GM18508 (cell line): ENCODE data around the gene FCRL6.

ENCODE experiments used
- ATAC-seq: cut with Tn5 transposase; IDR thresholded peaks from one replicate; pipeline ENCODE4 v1.9.1; 2021; ENCODE audit warnings: moderate number of reproducible peaks; ENCODE audit not compliant: insufficient read depth, unreplicated experiment

Gene FCRL6, protein sequence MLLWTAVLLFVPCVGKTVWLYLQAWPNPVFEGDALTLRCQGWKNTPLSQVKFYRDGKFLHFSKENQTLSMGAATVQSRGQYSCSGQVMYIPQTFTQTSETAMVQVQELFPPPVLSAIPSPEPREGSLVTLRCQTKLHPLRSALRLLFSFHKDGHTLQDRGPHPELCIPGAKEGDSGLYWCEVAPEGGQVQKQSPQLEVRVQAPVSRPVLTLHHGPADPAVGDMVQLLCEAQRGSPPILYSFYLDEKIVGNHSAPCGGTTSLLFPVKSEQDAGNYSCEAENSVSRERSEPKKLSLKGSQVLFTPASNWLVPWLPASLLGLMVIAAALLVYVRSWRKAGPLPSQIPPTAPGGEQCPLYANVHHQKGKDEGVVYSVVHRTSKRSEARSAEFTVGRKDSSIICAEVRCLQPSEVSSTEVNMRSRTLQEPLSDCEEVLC

DNA sequence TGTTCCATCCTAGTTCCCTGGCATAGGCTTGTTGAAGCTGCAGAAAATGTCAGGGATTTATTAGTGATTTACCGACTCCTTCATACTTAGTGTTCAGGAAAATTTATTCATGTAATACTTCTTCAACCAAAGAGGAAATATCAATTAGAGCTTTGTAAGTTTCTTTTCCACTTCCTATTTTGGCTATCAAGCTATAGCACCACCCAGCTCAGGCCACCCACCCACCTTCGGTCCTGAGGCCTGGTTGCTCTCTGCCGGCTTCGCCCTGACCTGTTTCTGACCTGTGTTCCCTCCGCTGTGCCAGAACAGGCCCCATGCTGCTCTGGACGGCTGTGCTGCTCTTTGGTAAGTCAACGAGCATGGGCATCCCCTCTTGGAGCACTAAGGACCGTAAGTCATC, at the start of gene FCRL6:
Gene FCRL6 (plus strand): TSS at position 250 of the 400 bp plus-strand sequence. CDS start 65 bp downstream, at position 315.
- no peak for ATAC-seq

DNA sequence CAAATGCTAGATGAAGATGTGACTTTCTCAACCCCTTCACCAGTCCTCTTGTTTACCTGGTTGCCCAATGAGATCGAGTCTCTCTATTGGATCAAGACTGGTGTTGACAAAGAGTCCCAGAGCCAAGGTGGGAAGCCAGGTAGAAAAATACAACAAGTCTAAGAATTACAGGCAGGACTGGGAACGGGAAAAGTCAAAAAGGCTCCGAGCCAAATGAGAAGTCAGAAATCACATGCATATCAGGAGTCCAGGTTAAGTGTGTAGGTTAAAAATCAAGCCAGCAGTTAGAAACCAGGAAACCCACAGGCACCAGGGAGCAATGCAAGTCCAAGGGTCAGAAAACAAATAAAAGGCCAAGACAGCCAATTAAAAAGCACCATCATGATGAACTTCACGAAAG, 48.8 kb upstream of the FCRL6 start:
- ATAC-seq, result no peak

DNA sequence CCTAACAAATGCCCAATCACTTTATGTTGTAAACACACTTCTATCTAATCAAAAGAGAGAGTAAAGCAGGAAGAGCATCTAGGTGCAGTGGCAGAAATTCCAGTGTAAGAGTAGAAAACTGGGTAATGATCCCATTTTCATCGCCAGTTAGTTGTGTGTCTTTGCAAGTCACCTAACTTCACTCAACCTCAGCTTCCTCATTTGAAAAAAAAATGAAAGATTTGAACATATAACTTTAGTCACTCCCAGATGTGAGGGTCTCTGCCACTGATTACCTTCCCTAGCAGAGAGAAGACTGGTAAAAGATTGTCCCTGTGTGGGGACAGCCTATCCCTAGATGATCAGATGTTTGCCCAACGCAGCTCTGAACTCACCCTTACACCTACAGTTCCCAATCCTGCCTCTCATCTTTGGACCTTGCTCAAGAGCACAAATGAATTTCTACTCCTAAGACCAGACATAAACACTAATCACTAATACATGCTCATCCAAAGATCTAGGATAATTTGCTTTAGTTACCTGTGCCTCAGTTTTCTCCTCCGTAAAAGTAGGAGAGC, 46.6 kb upstream of the FCRL6 start:
- no peak for ATAC-seq

DNA sequence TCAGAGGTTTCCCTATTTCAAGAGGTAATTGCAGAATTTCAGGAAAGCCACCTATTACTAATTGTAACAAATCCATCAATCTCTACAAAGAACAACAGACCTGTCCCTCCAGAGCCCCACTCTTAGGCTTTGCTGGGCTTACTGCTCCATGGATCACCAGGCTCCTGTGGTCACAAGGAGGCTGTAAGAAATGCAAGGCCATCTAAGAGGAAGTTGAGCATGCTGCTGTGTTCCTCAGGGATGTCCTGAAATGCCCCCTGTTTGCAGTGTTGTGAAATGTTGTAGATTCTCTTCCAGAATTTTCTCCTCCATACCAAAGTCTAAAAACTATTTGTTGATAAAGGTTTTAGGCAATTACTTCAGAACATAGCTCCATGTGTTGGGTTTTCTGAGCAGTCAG, 45.8 kb upstream of the FCRL6 start:
- ATAC-seq, result no peak

DNA sequence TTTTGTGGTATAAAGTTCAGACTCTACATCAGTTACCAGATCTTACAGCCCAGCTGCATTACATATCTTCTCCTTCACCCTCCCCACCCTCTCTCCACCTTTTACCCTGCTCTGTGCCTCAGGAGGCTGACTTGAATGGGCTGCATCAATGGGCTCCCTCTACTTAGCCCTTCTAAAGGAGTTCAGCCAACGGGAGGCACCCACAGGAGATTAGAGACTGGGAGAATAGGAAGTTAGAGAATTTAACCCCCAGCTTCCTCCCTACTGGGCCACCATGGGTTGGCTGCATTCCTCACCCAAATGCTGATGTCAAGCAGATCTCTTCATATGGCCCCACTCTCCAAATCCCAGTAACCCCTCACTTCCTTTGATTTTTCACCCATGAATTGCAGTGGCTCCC, 38.5 kb upstream of the FCRL6 start:
- no peak for ATAC-seq

DNA sequence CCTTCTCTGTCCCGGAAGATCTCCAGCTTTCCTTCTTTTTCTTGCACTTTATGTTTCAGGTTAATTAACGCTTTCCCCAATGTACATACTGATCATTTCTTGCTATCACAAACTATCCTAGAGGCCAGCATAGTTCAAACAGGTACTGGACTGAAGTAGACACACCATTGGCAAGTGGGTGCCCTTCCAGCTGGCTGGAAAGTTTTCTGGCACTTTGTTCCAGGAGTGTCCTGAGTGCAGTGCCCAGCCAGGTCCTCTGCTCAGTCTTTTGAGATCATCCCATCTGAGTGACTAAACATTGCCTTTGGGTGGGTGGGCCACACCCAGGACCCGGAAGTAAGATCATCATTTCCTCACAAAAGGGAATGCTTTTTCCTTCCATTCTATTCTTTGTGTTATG, 36.4 kb upstream of the FCRL6 start:
- ATAC-seq, result no peak

DNA sequence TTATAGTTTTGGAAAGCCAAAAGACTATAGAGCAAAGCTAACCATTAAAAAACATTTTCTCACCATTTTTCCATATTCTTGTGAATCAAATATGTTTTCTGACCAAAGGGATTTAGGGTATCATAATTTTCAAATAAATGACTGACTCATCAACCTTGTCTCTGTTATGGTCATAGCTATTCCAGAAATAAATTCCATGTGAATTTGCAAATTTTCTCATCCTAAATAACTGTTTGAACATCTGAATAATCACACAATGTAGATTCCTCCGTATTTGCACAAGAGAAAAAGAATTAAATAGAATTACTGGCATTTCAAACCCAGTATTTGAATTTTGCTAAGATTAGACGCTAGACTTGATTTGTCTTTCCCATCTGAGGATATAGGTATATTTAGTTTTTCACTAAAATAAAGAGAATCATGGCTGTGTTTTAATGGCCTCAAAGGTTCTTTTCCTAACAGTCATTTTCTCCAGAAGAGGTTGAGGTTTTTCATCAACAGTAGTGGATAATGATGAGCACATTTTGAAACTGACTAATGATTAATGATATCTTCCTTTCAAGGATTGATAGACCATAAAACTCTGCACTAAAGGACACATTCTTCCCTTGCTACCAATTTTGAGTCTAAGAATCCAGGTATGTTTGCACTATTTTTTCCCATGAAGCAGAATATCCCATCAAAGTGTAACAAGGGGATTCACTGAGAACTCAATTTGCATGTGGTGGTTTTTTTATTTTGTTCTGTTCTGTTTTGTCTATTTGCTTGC, 30.8 kb upstream of the FCRL6 start:
- no peak for ATAC-seq

DNA sequence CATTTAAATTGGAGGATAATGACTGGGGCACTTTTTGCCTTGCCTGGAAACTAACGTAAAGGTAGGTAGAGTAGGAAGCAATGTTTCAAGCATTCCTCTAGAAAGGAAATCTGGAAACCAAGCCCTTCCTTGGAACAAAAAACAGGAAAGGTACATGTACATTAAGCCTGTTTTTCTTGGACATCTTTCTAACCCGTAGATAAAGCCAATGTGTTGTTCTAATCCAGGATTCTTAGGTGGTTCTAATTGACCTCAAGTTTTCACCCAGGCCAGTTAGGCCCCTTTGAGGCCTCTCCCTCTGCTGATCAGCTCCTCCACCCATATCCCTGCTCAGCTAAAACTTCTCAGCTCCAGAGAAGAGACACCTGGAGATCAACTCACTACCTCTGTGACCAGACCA, 27.7 kb upstream of the FCRL6 start:
- ATAC-seq, result no peak

DNA sequence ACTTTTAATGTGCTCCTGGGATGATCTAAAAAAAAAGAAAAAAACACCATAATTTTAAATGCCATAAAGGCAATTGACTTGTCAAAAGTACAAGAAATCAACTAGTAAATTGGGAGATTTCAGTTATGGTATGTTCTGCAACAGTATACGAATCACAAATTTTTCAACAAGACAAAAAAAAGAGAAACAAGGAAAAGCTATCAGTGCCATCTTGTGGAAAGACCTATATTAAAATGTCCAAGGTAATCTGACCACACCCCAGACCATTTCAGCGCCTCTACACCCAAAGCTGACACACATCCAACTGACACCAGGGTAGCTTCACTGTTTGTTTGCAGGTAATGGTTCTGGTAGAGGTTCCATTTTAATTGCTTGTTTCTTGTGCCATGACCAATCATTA, 26.4 kb upstream of the FCRL6 start:
- ATAC-seq, result no peak

DNA sequence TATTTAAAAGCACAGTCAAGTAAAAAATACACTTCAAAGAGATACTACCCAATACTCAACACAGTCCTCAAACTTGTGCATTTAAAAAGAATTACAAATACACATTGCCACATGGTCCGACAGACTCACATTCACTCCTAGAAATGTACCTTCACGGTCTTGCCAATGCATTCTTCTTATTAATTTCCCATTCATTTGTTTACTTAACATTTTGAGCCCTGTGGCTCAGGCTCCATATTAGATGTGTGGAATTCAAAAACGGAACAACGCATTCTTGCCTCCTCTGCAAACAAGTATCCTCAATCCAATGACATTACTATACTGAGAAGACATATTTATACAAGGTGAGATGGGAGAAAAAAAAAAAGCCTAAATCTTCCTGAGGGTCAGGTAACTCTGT, 23.9 kb upstream of the FCRL6 start:
- no peak for ATAC-seq

DNA sequence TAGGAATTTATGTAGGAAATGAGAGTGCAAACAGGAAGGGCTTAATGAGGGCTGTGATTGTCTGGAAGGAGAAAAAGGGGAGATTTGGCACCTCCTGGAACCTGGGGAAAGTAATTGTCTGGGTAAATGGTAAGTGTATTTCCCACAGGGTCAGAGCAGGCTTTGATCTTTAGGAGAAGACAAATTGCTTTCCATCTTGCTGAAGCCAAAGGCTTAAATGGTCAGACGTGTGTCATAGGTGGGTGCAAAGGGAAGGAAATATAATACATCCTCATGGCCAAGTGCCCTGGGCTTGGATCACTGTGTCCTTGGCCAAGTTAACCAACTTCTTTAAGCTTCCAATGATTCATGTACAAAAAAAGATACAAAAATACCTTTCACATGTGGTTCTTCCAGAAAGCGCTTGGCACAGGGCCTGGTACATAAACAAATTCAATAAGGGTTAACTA, 22.7 kb upstream of the FCRL6 start:
- ATAC-seq, result no peak

DNA sequence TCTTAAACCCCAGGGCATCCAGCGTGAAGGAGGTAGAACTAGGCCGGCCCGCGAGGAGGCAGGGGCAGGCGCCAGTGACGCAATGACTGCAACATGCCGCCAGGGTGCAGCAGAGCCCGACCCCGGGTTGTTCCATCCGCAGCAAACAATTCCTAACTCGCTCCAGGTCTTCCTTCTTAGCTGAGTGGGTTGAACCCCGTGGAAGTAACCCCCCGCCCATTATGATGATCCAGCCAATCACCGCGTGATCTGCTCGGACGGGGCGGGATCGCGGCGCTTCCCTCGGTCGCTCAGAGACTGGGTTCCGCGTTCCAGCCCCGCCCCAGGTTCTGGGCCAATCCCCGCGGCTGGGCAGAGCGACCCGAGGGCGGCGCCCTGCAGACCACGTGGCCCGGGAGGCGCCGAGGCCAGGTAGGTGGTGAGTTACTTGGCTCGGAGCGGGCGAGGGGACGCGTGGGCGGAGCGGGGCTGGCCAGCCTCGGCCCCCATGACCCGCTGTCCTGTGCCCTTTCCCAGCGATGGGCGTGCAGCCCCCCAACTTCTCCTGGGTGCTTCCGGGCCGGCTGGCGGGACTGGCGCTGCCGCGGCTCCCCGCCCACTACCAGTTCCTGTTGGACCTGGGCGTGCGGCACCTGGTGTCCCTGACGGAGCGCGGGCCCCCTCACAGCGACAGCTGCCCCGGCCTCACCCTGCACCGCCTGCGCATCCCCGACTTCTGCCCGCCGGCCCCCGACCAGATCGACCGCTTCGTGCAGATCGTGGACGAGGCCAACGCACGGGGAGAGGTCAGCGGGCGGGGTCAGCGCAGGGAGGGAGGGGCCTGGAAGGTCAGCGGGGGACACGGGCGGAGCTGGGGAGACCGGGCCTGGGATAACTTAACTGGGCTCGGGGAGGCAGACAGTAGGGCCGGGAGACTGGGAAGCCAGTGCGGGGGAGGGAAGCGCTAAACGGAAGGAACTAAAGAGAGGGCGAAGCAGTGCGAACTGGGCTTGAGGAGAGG, 21.3 kb upstream of the FCRL6 start, which contains the start of gene DUSP23:
Gene DUSP23 (plus strand): TSS at position 380 of the 1,000 bp plus-strand sequence. CDS start 139 bp downstream, at position 519.
- peak; percentile 93 for ATAC-seq

DNA sequence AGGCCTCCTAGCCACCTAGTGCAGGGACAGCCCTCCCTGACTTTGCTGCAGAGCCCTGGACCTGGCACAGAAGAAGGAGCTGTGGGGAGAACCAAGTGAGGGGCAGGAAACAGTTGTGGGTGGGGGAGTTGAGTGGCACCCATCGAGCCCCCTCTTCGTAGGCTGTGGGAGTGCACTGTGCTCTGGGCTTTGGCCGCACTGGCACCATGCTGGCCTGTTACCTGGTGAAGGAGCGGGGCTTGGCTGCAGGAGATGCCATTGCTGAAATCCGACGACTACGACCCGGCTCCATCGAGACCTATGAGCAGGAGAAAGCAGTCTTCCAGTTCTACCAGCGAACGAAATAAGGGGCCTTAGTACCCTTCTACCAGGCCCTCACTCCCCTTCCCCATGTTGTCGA, 20.2 kb upstream of the FCRL6 start:
- no peak for ATAC-seq

DNA sequence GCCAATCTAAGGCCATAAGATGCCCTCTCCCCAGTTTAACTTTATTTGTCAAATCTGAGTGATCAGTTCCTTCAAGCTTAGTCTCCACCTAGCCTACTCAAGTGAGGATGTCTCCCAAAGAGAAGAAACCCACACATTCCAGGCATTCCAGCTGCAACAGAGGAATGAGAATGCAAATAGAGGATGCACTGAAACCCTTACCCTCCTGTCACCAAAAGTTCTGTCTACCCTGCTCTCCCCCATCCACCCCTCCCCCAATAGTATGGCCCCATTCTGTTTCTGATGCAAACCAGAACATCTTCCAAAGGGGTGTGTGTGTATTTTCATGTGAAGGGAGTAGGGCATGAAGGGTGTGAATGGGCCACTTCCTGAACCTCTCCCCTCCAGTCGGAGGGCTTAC, 18.4 kb upstream of the FCRL6 start:
- no peak for ATAC-seq

DNA sequence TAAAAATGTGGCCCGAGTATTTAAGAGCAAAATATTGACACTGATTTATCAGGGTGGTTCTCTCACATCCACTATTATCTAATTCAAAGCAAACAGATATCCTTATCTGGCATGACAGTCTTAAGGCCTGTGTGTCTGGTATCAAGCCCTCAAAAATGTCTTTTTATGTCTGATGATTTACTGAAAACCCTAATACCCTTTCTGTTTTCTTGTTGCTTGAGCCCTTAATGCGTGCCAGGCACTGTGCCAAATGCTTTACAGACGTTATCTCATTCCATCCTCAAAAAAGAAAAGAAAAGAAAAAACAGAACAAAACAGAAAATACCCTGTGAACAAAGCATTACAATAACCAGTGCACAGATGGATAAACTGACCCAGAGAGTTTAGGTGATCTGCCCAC, 15.7 kb upstream of the FCRL6 start:
- ATAC-seq, result no peak

DNA sequence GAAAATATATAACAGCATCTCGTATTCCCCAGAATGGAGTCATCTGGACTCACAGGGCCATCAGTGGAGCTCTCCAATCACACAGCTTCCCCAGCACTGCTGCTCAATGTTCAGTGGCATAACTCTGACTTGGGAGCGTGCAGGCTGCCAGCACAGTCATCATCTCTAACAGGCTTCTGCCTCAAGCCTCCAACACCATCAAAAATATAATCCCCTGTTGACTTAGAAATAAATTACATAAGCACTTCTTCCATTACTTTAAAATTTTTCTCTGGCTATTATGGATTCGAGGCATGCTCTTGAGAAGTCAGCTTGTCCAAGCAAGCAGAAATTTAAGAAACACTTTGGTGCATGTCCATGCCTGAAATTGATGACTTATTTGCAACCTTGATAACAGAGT, 15.2 kb upstream of the FCRL6 start:
- no peak for ATAC-seq

DNA sequence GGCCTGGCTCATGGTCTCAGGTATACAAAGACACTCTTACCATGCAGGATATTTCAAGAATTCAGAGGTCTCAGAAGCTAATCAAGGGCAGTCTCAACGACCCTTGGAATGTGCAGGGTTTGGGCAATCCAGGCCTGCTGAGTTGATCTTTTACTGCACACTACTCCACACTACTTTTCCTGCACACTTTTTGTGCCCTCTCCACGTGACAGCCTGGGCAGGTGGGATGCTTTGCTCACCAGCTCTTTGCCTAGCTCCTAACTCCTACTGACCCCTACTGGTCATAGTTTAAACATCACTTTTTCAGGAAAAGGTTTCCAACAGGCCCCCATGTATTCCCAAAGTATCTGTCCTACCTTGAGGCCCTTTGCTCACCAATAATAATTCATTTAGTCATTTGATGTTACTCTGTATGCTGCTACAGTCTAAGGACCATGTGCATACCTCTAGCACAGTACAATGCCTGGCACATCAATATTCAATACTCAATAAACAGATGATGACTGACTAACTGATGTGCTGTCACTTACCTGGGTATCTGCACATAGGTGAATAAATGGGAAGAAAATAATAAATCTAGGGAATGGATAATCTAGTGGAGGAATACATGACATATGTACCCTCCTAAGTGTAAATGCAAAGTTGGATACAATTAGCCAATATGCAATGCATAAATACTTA, 11.8 kb upstream of the FCRL6 start:
- ATAC-seq, result no peak

DNA sequence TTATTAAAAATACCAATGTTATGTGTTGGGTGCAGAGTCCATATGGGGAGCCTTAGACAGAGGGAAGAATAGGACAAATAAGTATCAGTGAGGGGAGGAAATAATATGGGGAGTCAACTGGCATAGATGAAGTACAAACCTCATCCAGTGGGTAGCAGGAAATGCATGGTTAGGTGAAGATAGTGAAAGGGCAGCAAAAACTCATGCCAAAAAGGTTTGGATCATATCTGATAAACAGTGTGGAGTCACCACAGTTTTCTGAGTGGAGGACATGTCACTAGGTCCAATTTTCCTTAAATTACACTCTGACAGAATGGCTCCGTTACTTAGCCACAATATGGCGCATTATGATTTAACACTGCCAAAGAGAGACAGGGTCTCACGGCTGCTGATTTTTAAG, 11.1 kb upstream of the FCRL6 start:
- no peak for ATAC-seq

DNA sequence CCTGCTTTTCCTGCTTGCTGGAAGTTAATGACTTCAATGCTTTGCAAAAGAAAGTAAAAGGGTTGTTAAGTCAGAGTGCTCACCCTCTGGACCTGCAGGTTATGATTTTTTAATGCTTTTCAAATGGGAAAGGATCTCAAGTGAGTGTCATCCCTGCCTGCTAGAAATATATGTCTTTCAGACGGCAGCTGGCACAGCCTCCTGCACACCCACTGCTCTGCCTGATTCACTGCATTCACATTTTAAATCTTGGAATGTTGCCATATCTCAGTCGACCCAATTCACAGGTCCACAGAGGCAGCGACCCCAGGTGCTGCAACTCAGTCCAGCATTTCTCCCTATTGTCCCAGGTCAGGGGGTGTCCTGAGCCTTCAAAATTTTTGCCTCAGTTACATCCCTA, 10.7 kb upstream of the FCRL6 start:
- ATAC-seq, result no peak
